ENCODE data around the gene ERMARD. TPM values are rescaled to one million over a fixed set of nuclear protein-coding genes. Genes with fewer than 3 reads are reported as not detected.

Gene ERMARD
- total RNA-seq, 4 donors from 2014 or later: 12.0 to 30.5 (median 25.2) TPM

Other genes starting within 250 kb of the ERMARD start
- gene WDR27, start 49.6 kb upstream of the ERMARD start, total RNA-seq: 10 to 100 TPM; 15.7 to 40.0 (median 19.5) TPM
- 10 to 100 TPM; 20.8 to 28.8 (median 25.6) TPM for gene C6orf120, start 49.5 kb upstream of the ERMARD start, total RNA-seq
- 10 to 100 TPM; 32.7 to 42.8 (median 37.0) TPM for gene PHF10, start 27.1 kb upstream of the ERMARD start, total RNA-seq
- 1 to 10 TPM in 2 of 4 donors, under 1 TPM in 2; 0.54 to 4.1 (median 1.1) TPM for gene DYNLT2, start 50 bp upstream of the ERMARD start, total RNA-seq

All from lower leg skin (tissue), 4 donors.